B cell (primary cell): Measurements from ENCODE around the gene PIK3C2G. TPM values are rescaled to one million over a fixed set of nuclear protein-coding genes. Genes with fewer than 3 reads are reported as not detected.

Source experiments
- ATAC-seq: fragments of 200-7000 bp; cut with Tn5 transposase; one replicate; pipeline ENCODE4 v1.10.0; 2021; ENCODE audit warnings: low read depth, mild to moderate bottlenecking, moderate number of reproducible peaks, moderate library complexity
- CTCF ChIA-PET: fragments of 350-600 bp; sonication (Branson Sonifier 250); formaldehyde crosslinking; loops from one replicate; lab custom pipeline; 2021; ENCODE audit warnings: antibody characterized with exemption, inconsistent platforms; lab: Charles Lee
- POLR2A ChIA-PET: fragments of 350-600 bp; sonication (Branson Sonifier 250); formaldehyde crosslinking; loops from one replicate; lab custom pipeline; 2021; ENCODE audit warnings: antibody characterized with exemption; lab: Charles Lee
- DNase-seq: peaks from one replicate; pipeline ENCODE4 v3.0.0; 2013
- H2AFZ ChIP-seq: 2 replicates; pipeline ENCODE4 v1.6.1; 2012; ENCODE audit warnings: mild to moderate bottlenecking, low read depth, low read length; ENCODE audit not compliant: insufficient read depth, poor library complexity, severe bottlenecking
- H3K27ac ChIP-seq, 2 donors: 1 replicate in 1 of 2; 2 replicates in 1 of 2; pipeline ENCODE4 v1.5.1; 2012 to 2013; ENCODE audit warnings: low read length in 2 of 2, mild to moderate bottlenecking in 2 of 2, moderate library complexity in 1 of 2
- H3K27me3 ChIP-seq, 4 experiments: fragments of 200-600 bp in 1 of 4; sonication (generic) in 1 of 4; replicated peaks in 1 of 4; 1 replicate in 2 of 4; 2 replicates in 2 of 4; pipeline versions ENCODE4 v1.6.1 to v1.7.0; 2013 to 2016; ENCODE audit warnings: low read length in 3 of 4, mild to moderate bottlenecking in 2 of 4, mixed read lengths in 1 of 4, moderate library complexity in 1 of 4; ENCODE audit not compliant: insufficient read depth in 4 of 4, control insufficient read depth in 3 of 4; ENCODE audit errors: control extremely low read depth in 1 of 4
- H3K36me3 ChIP-seq, 2 experiments: replicated peaks in 1 of 2; 1 replicate in 1 of 2; 2 replicates in 1 of 2; pipeline versions ENCODE4 v1.6.1 to v1.7.1; 2013; ENCODE audit warnings: low read length in 1 of 2; ENCODE audit not compliant: insufficient read depth in 2 of 2, control insufficient read depth in 1 of 2; ENCODE audit errors: control extremely low read depth in 1 of 2, extremely low read depth in 1 of 2
- H3K4me1 ChIP-seq, 2 donors: fragments of 200-600 bp in 1 of 2; sonication (generic) in 1 of 2; 1 replicate in 1 of 2; 2 replicates in 1 of 2; pipeline versions ENCODE4 v1.5.1 to v1.6.1; 2013 to 2017; ENCODE audit warnings: low read length in 2 of 2; ENCODE audit not compliant: control insufficient read depth in 2 of 2, insufficient read depth in 2 of 2
- H3K4me2 ChIP-seq: replicated peaks from 2 replicates; pipeline ENCODE3; 2012; ENCODE audit warnings: mild to moderate bottlenecking, low read depth, low read length; ENCODE audit not compliant: poor library complexity, severe bottlenecking
- H3K4me3 ChIP-seq, 5 experiments: fragments of 200-600 bp in 1 of 5; sonication (generic) in 1 of 5; 1 replicate in 3 of 5; 2 replicates in 2 of 5; pipeline versions ENCODE4 v1.5.1 to v1.7.0; 2011 to 2016; ENCODE audit warnings: low read length in 4 of 5, mild to moderate bottlenecking in 4 of 5, low read depth in 2 of 5, control low read depth in 1 of 5, moderate library complexity in 1 of 5; ENCODE audit not compliant: insufficient read depth in 1 of 5; ENCODE audit errors: control extremely low read depth in 1 of 5, extremely low read depth in 1 of 5
- H3K79me2 ChIP-seq: fragments of 200-600 bp; sonication (generic); one replicate; pipeline ENCODE4 v1.6.0; 2016; ENCODE audit warnings: low read length; ENCODE audit not compliant: control insufficient read depth, insufficient read depth
- H3K9ac ChIP-seq: fragments of 200-600 bp; sonication (generic); 2 replicates; pipeline ENCODE4 v1.6.1; 2017; ENCODE audit warnings: mild to moderate bottlenecking, low read length, moderate library complexity
- H3K9me3 ChIP-seq, 3 donors: one replicate each; pipeline versions ENCODE4 v1.6.1 to v1.7.1; 2013; ENCODE audit warnings: low read length in 2 of 3; ENCODE audit not compliant: control insufficient read depth in 2 of 3, insufficient read depth in 1 of 3; ENCODE audit errors: control extremely low read depth in 1 of 3
- H4K20me1 ChIP-seq: 2 replicates; pipeline ENCODE4 v1.6.0; 2012; ENCODE audit warnings: mild to moderate bottlenecking, low read length; ENCODE audit not compliant: insufficient read depth, control insufficient read depth, poor library complexity, severe bottlenecking
- H3K27ac Mint-ChIP-seq: one replicate; pipeline ENCODE4 v1.8.0; 2021; ENCODE audit warnings: mixed read lengths
- H3K27me3 Mint-ChIP-seq: one replicate; pipeline ENCODE4 v1.8.0; 2021; ENCODE audit warnings: mixed read lengths
- H3K4me1 Mint-ChIP-seq: one replicate; pipeline ENCODE4 v1.8.0; 2021; ENCODE audit warnings: mixed read lengths
- H3K4me3 Mint-ChIP-seq: one replicate; pipeline ENCODE4 v1.8.0; 2021; ENCODE audit warnings: mixed read lengths
- H3K9me3 Mint-ChIP-seq: one replicate; pipeline ENCODE4 v1.8.0; 2022; ENCODE audit warnings: mixed read lengths; ENCODE audit not compliant: insufficient read depth
- CTCF ChIP-seq: fragments of 200-600 bp; IDR thresholded peaks from one replicate; pipeline ENCODE4 v1.8.0; 2022; ENCODE audit warnings: antibody characterized with exemption, mild to moderate bottlenecking
- EZH2 ChIP-seq: IDR thresholded peaks from 2 replicates; pipeline ENCODE4 v1.6.1; 2012; ENCODE audit warnings: borderline replicate concordance, low read depth, mild to moderate bottlenecking, moderate library complexity, low read length; ENCODE audit not compliant: insufficient read depth, poor library complexity, severe bottlenecking
- WGBS: methylation state at CpG from one replicate; pipeline ENCODE4 v1.1.5; 2013; ENCODE audit warnings: missing lambda C conversion rate; ENCODE audit not compliant: insufficient coverage; 5-methylcytosine and 5-hydroxymethylcytosine counted together
- intact Hi-C: fragments of 100-400 bp; cut with micrococcal nuclease; formaldehyde crosslinking; loops from one replicate; pipeline ENCODE4 v1.10.0; 2022
- polyA plus RNA-seq: library from polyadenylated mRNA; depleted of rRNA; stranded (reverse); fragments of >200 nt; gene quantifications from 2 replicates; pipeline ENCODE4 v1.2.3, GENCODE V29; 2012
- total RNA-seq, 2 donors: library from RNA; stranded (reverse); fragments of 120-200 nt in 1 of 2; gene quantifications; 1 replicate in 1 of 2; 2 replicates in 1 of 2; pipeline versions ENCODE4 v1.2.3 to v1.2.4, GENCODE V29; 2013 to 2022

Gene PIK3C2G
- total and polyA plus RNA-seq, 2 donors (not counting 1 experiment from before 2014, with no cell fraction given): not detected

GRCh38 chr12:18264581-18265075, 3.3 kb downstream of the PIK3C2G start:
- Histone ChIP-seq H3K4me2 (no peak overlapping the region), H3K9ac (no peak overlapping the region), H3K9me3 (peaks cover 0 to 3% (median 0%) of the 10 kb centered on the region in 3 donors), H3K27ac (no peak overlapping the region), H3K4me1 (no peaks in the 10 kb centered on the region), H3K36me3 (no peaks in the 10 kb centered on the region), H3K27me3 (no peaks in the 10 kb centered on the region), H3K79me2 (no peaks in the 10 kb centered on the region), H4K20me1 (no peaks in the 10 kb centered on the region), H2AFZ (no peak overlapping the region), H3K4me3 (no peak overlapping the region)
- WGBS: 100% methylated on average over 1 of the region's 1 CpG
- Mint-ChIP-seq H3K4me3 (no peak overlapping the region), H3K27me3 (no peaks in the 10 kb centered on the region), H3K4me1 (no peaks in the 10 kb centered on the region), H3K27ac (no peak overlapping the region), H3K9me3 (no peaks in the 10 kb centered on the region)
- no peak for TF ChIP-seq EZH2
- TF ChIP-seq CTCF: no peak
- no peak for DNase-seq
- intact Hi-C loops: no loop called here
- ChIA-PET POLR2A (no interaction called here), CTCF (no interaction called here)
- ATAC-seq: no peak

- 81% methylated on average over 3 of the region's 9 CpGs for WGBS
- H3K27me3 Mint-ChIP-seq: no peaks in the 10 kb centered on the region
- intact Hi-C loops: no loop called here
- Histone ChIP-seq H3K79me2 (no peaks in the 10 kb centered on the region), H3K9ac (no peak overlapping the region), H3K4me2 (no peak overlapping the region), H3K4me3 (no peak overlapping the region), H3K36me3 (no peaks in the 10 kb centered on the region), H4K20me1 (no peaks in the 10 kb centered on the region), H3K9me3 (peaks cover 0 to 3% (median 0%) of the 10 kb centered on the region in 3 donors), H3K4me1 (no peaks in the 10 kb centered on the region), H3K27ac (no peak overlapping the region), H2AFZ (no peak overlapping the region), H3K27me3 (no peaks in the 10 kb centered on the region)
- ChIA-PET CTCF (no interaction called here), POLR2A (no interaction called here)
- H3K4me3 Mint-ChIP-seq: no peak overlapping the region
- H3K9me3 Mint-ChIP-seq: no peaks in the 10 kb centered on the region
- DNase-seq (no peak), ATAC-seq (no peak)
- no peak for TF ChIP-seq CTCF
- TF ChIP-seq EZH2: no peak
- H3K27ac Mint-ChIP-seq: no peak overlapping the region
- no peaks in the 10 kb centered on the region for H3K4me1 Mint-ChIP-seq
Measured at GRCh38 chr12:18267427-18268099, 6.2 kb downstream of the PIK3C2G start.
